ENCODE results near the gene ZNF423. TPM values are rescaled to one million over a fixed set of nuclear protein-coding genes. Genes with fewer than 3 reads are reported as not detected.

ZNF423 gene
- total RNA-seq, 1 donor from 2014 or later = 19.8 TPM

GRCh38 chr16:49743203-49743464, 112.8 kb downstream of the ZNF423 start:
- H3K36me3 Mint-ChIP-seq = no peaks in the 10 kb centered on the region
- no peak for TF ChIP-seq CTCF (IDR thresholded peaks at IDR 0.05; ENCODE audit: unreplicated experiment)
- H3K4me1 Mint-ChIP-seq = peaks cover 27% of the 10 kb centered on the region
- H3K27ac Mint-ChIP-seq = no peak overlapping the region
- H3K4me3 Mint-ChIP-seq = no peak overlapping the region
- peaks cover 72% of the 10 kb centered on the region for H3K27me3 Mint-ChIP-seq (ENCODE audit: low read depth)
- H3K9me3 Mint-ChIP-seq = no peaks in the 10 kb centered on the region
- no peak for DNase-seq (ENCODE audit: low spot score in 2 of 2, unreplicated experiment in 2 of 2)

GRCh38 chr16:49742428-49743202, 113.3 kb downstream of the ZNF423 start:
- no peak for TF ChIP-seq CTCF (IDR thresholded peaks at IDR 0.05; ENCODE audit: unreplicated experiment)
- Mint-ChIP-seq H3K27me3 (ENCODE audit: low read depth) (peaks cover 70% of the 10 kb centered on the region), H3K9me3 (no peaks in the 10 kb centered on the region), H3K4me1 (peaks cover 27% of the 10 kb centered on the region), H3K4me3 (no peak overlapping the region), H3K36me3 (no peaks in the 10 kb centered on the region), H3K27ac (no peak overlapping the region)
- DNase-seq (ENCODE audit: low spot score in 2 of 2, unreplicated experiment in 2 of 2) = no peak

GRCh38 chr16:49740256-49740655, 115.7 kb downstream of the ZNF423 start:
- peaks cover 67% of the 10 kb centered on the region for H3K27me3 Mint-ChIP-seq (ENCODE audit: low read depth)
- no peaks in the 10 kb centered on the region for H3K9me3 Mint-ChIP-seq
- no peaks in the 10 kb centered on the region for H3K36me3 Mint-ChIP-seq
- peaks cover 22% of the 10 kb centered on the region for H3K4me1 Mint-ChIP-seq
- no peak for DNase-seq (ENCODE audit: low spot score in 2 of 2, unreplicated experiment in 2 of 2)
- no peak for TF ChIP-seq CTCF (IDR thresholded peaks at IDR 0.05; ENCODE audit: unreplicated experiment)
- no peak overlapping the region for H3K27ac Mint-ChIP-seq
- no peak overlapping the region for H3K4me3 Mint-ChIP-seq

GRCh38 chr16:49739381-49739780, 116.5 kb downstream of the ZNF423 start:
- no peak overlapping the region for H3K27ac Mint-ChIP-seq
- peaks cover 14% of the 10 kb centered on the region for H3K4me1 Mint-ChIP-seq
- no peak for TF ChIP-seq CTCF (IDR thresholded peaks at IDR 0.05; ENCODE audit: unreplicated experiment)
- DNase-seq (ENCODE audit: low spot score in 2 of 2, unreplicated experiment in 2 of 2) = no peak
- H3K36me3 Mint-ChIP-seq = no peaks in the 10 kb centered on the region
- no peak overlapping the region for H3K4me3 Mint-ChIP-seq
- no peaks in the 10 kb centered on the region for H3K9me3 Mint-ChIP-seq
- peaks cover 64% of the 10 kb centered on the region for H3K27me3 Mint-ChIP-seq (ENCODE audit: low read depth)

- H3K4me1 Mint-ChIP-seq = peaks cover 14% of the 10 kb centered on the region
- DNase-seq (ENCODE audit: low spot score in 2 of 2, unreplicated experiment in 2 of 2) = no peak
- no peaks in the 10 kb centered on the region for H3K36me3 Mint-ChIP-seq
- H3K4me3 Mint-ChIP-seq = no peak overlapping the region
- no peak for TF ChIP-seq CTCF (IDR thresholded peaks at IDR 0.05; ENCODE audit: unreplicated experiment)
- H3K27me3 Mint-ChIP-seq (ENCODE audit: low read depth) = peaks cover 61% of the 10 kb centered on the region
- no peak overlapping the region for H3K27ac Mint-ChIP-seq
- no peaks in the 10 kb centered on the region for H3K9me3 Mint-ChIP-seq
Observed at GRCh38 chr16:49738832-49739231, 117.1 kb downstream of the ZNF423 start.

- no peak for DNase-seq (ENCODE audit: low spot score in 2 of 2, unreplicated experiment in 2 of 2)
- Mint-ChIP-seq H3K27me3 (ENCODE audit: low read depth) (peaks cover 52% of the 10 kb centered on the region), H3K27ac (no peak overlapping the region), H3K36me3 (no peaks in the 10 kb centered on the region), H3K4me1 (peaks cover 19% of the 10 kb centered on the region), H3K9me3 (no peaks in the 10 kb centered on the region), H3K4me3 (no peak overlapping the region)
- no peak for TF ChIP-seq CTCF (IDR thresholded peaks at IDR 0.05; ENCODE audit: unreplicated experiment)
Observed at GRCh38 chr16:49738001-49738400, 117.9 kb downstream of the ZNF423 start.
